ENCODE measurements around the gene NOTCH4.
"Not testable (repeated sequence)": the region's sequence is repeated elsewhere in the genome, so short reads cannot be mapped to it uniquely, and the experiment has no call there.

Gene NOTCH4

GRCh38 chr6:32193096-32193495, 30.8 kb downstream of the NOTCH4 start:
- DNase-seq (ENCODE audit: low read depth) = not testable (repeated sequence)

GRCh38 chr6:32192608-32193039, 31.2 kb downstream of the NOTCH4 start, which contains the start of gene GPSM3:
Gene GPSM3 (minus strand): TSS chr6:32192643. CDS start chr6:32192513, 130 bp downstream.
- no peak for DNase-seq (ENCODE audit: low read depth)

GRCh38 chr6:32191696-32192607, 31.9 kb downstream of the NOTCH4 start:
- DNase-seq (ENCODE audit: low read depth) = no peak

- no peak for DNase-seq (ENCODE audit: low read depth)
Observed at GRCh38 chr6:32190911-32191677, 32.8 kb downstream of the NOTCH4 start.

GRCh38 chr6:32190054-32190851, 33.6 kb downstream of the NOTCH4 start, which contains the start of gene PBX2:
Gene PBX2 (minus strand): TSS chr6:32190202. CDS start chr6:32189915, 287 bp downstream.
- DNase-seq (ENCODE audit: low read depth) = peak; percentile 84

- DNase-seq (ENCODE audit: low read depth) = no peak
Observed at GRCh38 chr6:32189742-32190053, 34.2 kb downstream of the NOTCH4 start.

GRCh38 chr6:32189069-32189741, 34.7 kb downstream of the NOTCH4 start:
- DNase-seq (ENCODE audit: low read depth) = no peak

- no peak for DNase-seq (ENCODE audit: low read depth)
Observed at GRCh38 chr6:32188381-32189068, 35.3 kb downstream of the NOTCH4 start.

GRCh38 chr6:32187725-32188380, 36.0 kb downstream of the NOTCH4 start:
- not testable (repeated sequence) for DNase-seq (ENCODE audit: low read depth)

GRCh38 chr6:32187009-32187709, 36.7 kb downstream of the NOTCH4 start:
- no peak for DNase-seq (ENCODE audit: low read depth)

- not testable (repeated sequence) for DNase-seq (ENCODE audit: low read depth)
Observed at GRCh38 chr6:32186151-32186840, 37.6 kb downstream of the NOTCH4 start.

- DNase-seq (ENCODE audit: low read depth) = peak; percentile 46
Observed at GRCh38 chr6:32185681-32186131, 38.2 kb downstream of the NOTCH4 start.

- no peak for DNase-seq (ENCODE audit: low read depth)
Observed at GRCh38 chr6:32184084-32184640, 39.7 kb downstream of the NOTCH4 start, which contains the start of gene AGER. Gene AGER (minus strand): TSS chr6:32184253. CDS start chr6:32184222, 31 bp downstream.

GRCh38 chr6:32183483-32184083, 40.3 kb downstream of the NOTCH4 start:
- no peak for DNase-seq (ENCODE audit: low read depth)

GRCh38 chr6:32183030-32183429, 40.8 kb downstream of the NOTCH4 start:
- no peak for DNase-seq (ENCODE audit: low read depth)

- DNase-seq (ENCODE audit: low read depth) = no peak
Observed at GRCh38 chr6:32182555-32182981, 41.3 kb downstream of the NOTCH4 start.

GRCh38 chr6:32181915-32182529, 41.8 kb downstream of the NOTCH4 start:
- no peak for DNase-seq (ENCODE audit: low read depth)

Measured in stimulated activated CD4-positive, alpha-beta T cell treated with anti-CD3 and anti-CD28 coated beads, Interleukin-2, amount 100 ng/mL, for 4 hours (primary cell).